ENCODE measurements around the gene LRRC8E. TPM values are rescaled to one million over a fixed set of nuclear protein-coding genes. Genes with fewer than 3 reads are reported as not detected.

The LRRC8E gene
- total RNA-seq, 4 donors from 2014 or later: 0.79 to 6.5 (median 3.0) TPM

GRCh38 chr19:7872306-7873204, 15.8 kb upstream of the LRRC8E start:
- DNase-seq (ENCODE audit: low spot score) (no peak), ATAC-seq (ENCODE audit: low FRiP score) (no peak)
- TF ChIP-seq, protein P1, sequence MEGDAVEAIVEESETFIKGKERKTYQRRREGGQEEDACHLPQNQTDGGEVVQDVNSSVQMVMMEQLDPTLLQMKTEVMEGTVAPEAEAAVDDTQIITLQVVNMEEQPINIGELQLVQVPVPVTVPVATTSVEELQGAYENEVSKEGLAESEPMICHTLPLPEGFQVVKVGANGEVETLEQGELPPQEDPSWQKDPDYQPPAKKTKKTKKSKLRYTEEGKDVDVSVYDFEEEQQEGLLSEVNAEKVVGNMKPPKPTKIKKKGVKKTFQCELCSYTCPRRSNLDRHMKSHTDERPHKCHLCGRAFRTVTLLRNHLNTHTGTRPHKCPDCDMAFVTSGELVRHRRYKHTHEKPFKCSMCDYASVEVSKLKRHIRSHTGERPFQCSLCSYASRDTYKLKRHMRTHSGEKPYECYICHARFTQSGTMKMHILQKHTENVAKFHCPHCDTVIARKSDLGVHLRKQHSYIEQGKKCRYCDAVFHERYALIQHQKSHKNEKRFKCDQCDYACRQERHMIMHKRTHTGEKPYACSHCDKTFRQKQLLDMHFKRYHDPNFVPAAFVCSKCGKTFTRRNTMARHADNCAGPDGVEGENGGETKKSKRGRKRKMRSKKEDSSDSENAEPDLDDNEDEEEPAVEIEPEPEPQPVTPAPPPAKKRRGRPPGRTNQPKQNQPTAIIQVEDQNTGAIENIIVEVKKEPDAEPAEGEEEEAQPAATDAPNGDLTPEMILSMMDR (IDR thresholded peaks at IDR 0.05): no peak

- no peak for ATAC-seq (ENCODE audit: low FRiP score)
- TF ChIP-seq, protein P1 (IDR thresholded peaks at IDR 0.05): no peak
- no peak for DNase-seq (ENCODE audit: low spot score)
Measured at GRCh38 chr19:7873304-7874075, 14.8 kb upstream of the LRRC8E start.

DNA sequence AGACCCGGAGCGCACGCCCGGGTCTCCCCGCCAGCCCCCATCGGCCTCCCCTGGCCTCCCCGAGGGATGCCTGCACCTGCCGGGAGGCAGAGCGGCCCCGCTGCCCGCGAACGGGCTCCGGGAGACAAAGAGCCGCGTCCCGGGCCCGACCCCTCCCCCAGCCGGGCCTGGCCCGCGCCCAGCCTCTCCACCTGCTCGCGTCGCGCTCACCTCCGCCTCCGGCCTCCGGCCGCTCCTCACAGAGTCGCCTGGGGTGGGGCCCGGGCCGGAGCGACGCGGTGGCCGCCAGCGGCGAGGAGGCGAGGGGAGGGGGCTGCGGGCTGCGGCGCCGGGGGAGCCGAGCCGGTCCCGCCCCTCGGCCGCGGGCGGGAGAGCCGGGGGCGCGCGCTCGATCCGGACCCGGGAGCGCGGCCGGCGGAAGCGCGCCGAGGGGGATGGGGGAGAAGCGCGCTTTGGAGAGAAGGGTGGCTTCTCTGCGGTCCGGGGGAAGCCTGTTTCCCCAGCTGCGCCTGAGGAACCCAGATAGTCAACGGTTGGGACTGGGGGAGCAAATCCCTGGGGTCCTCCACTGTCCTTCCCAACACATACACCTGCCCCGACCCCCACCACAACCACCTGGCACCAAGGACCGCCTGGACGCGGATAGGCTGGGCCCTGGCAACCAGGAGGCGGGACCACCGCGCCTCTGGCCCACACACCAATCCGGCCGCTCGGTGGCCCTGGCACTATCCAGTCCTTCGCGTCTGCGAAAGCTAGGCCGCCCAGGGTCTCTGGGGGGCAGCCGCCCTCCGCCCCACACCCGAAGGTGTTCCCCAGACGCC, 14.0 kb upstream of the LRRC8E start, which contains the start of gene PRR36:
Gene PRR36, minus strand, starts transcription at position 315 of the 821 bp plus-strand sequence. CDS start 701 bp downstream, outside the sequence.
- DNase-seq (ENCODE audit: low spot score): no peak
- peak; percentile 30 for ATAC-seq (ENCODE audit: low FRiP score)
- TF ChIP-seq, protein P1 (IDR thresholded peaks at IDR 0.05): no peak

- TF ChIP-seq, protein P1 (IDR thresholded peaks at IDR 0.05): no peak
- DNase-seq (ENCODE audit: low spot score) (no peak), ATAC-seq (ENCODE audit: low FRiP score) (no peak)
Measured at GRCh38 chr19:7874897-7875273, 13.4 kb upstream of the LRRC8E start.

DNA sequence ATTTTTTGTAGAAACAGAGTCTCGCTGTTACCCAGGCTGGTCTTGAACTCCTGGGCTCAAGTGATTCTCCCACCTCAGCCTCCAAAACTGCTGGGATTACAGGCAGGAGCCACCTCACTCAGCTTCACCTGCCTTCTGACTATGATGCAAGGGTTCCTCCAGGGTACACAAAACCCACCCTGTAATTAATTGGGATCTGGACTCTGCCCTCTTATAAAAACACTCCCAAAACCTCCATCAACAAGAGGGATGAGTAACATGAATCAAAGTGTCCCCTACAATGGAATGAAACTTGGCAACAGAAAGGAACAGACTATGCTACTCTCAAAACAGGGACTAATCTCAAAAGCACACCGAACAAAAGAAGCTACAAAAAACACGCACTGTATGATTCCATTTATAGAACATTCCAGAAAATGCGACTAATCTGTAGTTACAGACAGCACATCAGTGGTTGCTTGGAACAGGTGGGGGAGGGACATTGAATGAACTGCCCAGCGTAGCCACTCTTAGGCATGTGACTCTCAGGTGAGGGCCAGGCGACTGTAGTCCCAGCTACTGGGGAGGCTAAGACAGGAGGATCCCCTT, 11.0 kb upstream of the LRRC8E start:
- ATAC-seq (ENCODE audit: low FRiP score) (no peak), DNase-seq (ENCODE audit: low spot score) (no peak)
- TF ChIP-seq, protein P1 (IDR thresholded peaks at IDR 0.05): no peak

- DNase-seq (ENCODE audit: low spot score): no peak
- ATAC-seq (ENCODE audit: low FRiP score): no peak
- TF ChIP-seq, protein P1 (IDR thresholded peaks at IDR 0.05): no peak
Measured at GRCh38 chr19:7879111-7879807, 9.1 kb upstream of the LRRC8E start.
